Neutrophil (primary cell): ENCODE data around the gene IL7R.

Experiments
- H3K27ac ChIP-seq: fragments of 200-600 bp; sonication (generic); 2 replicates; pipeline ENCODE4 v1.5.1; 2016; ENCODE audit warnings: mild to moderate bottlenecking, moderate library complexity
- H3K27me3 ChIP-seq: fragments of 200-600 bp; sonication (generic); 2 replicates; pipeline ENCODE4 v1.6.0; 2016; ENCODE audit warnings: mild to moderate bottlenecking
- H3K36me3 ChIP-seq: fragments of 200-600 bp; sonication (generic); 2 replicates; pipeline ENCODE4 v1.5.1; 2017
- H3K4me1 ChIP-seq, 2 experiments: fragments of 200-600 bp in 1 of 2; sonication (generic) in 1 of 2; 1 replicate in 1 of 2; 2 replicates in 1 of 2; pipeline versions ENCODE4 v1.5.1 to v1.6.1; 2013 to 2016; ENCODE audit warnings: low read depth in 1 of 2, low read length in 1 of 2, mild to moderate bottlenecking in 1 of 2, moderate library complexity in 1 of 2; ENCODE audit not compliant: control insufficient read depth in 1 of 2, insufficient read depth in 1 of 2
- H3K4me3 ChIP-seq, 2 experiments: fragments of 200-600 bp in 1 of 2; sonication (generic) in 1 of 2; 1 replicate in 1 of 2; 2 replicates in 1 of 2; pipeline ENCODE4 v1.5.1; 2013 to 2016; ENCODE audit warnings: low read depth in 1 of 2, low read length in 1 of 2, mild to moderate bottlenecking in 1 of 2, moderate library complexity in 1 of 2
- H3K9me3 ChIP-seq: fragments of 200-600 bp; sonication (generic); 2 replicates; pipeline ENCODE4 v1.5.1; 2016
- CTCF ChIP-seq: fragments of 200-600 bp; sonication (generic); IDR thresholded peaks from 2 replicates; pipeline ENCODE4 v1.5.1; 2016; ENCODE audit warnings: antibody characterized with exemption

IL7R gene

GRCh38 chr5:35922468-35922867 is 65.8 kb downstream of the IL7R start:
- peaks cover 31% of the 10 kb centered on the region for H3K27me3 ChIP-seq
- no peaks in the 10 kb centered on the region for H3K9me3 ChIP-seq
- no peak for TF ChIP-seq CTCF

GRCh38 chr5:35924122-35924949 is 67.6 kb downstream of the IL7R start:
- H3K36me3 ChIP-seq = no peaks in the 10 kb centered on the region
- no peaks in the 10 kb centered on the region for H3K4me1 ChIP-seq
- H3K27me3 ChIP-seq = peaks cover 31% of the 10 kb centered on the region
- H3K4me3 ChIP-seq = no peak overlapping the region
- no peak overlapping the region for H3K27ac ChIP-seq
- no peak for TF ChIP-seq CTCF
- no peaks in the 10 kb centered on the region for H3K9me3 ChIP-seq

More at GRCh38 chr5:35922468-35922867, 65.8 kb downstream of the IL7R start:
- H3K4me3 ChIP-seq = no peak overlapping the region
- no peak overlapping the region for H3K27ac ChIP-seq
- H3K36me3 ChIP-seq = no peaks in the 10 kb centered on the region
- no peaks in the 10 kb centered on the region for H3K4me1 ChIP-seq

GRCh38 chr5:35924950-35925722 is 68.4 kb downstream of the IL7R start:
- H3K27ac ChIP-seq = no peak overlapping the region
- no peak for TF ChIP-seq CTCF
- no peaks in the 10 kb centered on the region for H3K4me1 ChIP-seq
- no peaks in the 10 kb centered on the region for H3K36me3 ChIP-seq
- H3K27me3 ChIP-seq = peaks cover 31% of the 10 kb centered on the region
- no peaks in the 10 kb centered on the region for H3K9me3 ChIP-seq
- H3K4me3 ChIP-seq = no peak overlapping the region

- H3K27me3 ChIP-seq = peaks cover 31% of the 10 kb centered on the region
- H3K36me3 ChIP-seq = no peaks in the 10 kb centered on the region
- no peaks in the 10 kb centered on the region for H3K4me1 ChIP-seq
- no peak overlapping the region for H3K27ac ChIP-seq
- TF ChIP-seq CTCF = peak; percentile 64
- H3K9me3 ChIP-seq = no peaks in the 10 kb centered on the region
- no peak overlapping the region for H3K4me3 ChIP-seq
Observed at GRCh38 chr5:35926389-35927051, 69.8 kb downstream of the IL7R start.
